Left cardiac atrium (tissue), 4 donors: ENCODE results near the gene GTF3A. TPM values are rescaled to one million over a fixed set of nuclear protein-coding genes. Genes with fewer than 3 reads are reported as not detected.
A peak's percentile ranks its signal among the peaks of the same experiment; 100 is the strongest.
"Not testable (repeated sequence)": the region's sequence is repeated elsewhere in the genome, so short reads cannot be mapped to it uniquely, and the experiment has no call there.

Experiments
- ATAC-seq, 2 donors: fragments of 200-7000 bp; cut with Tn5 transposase; one replicate each; pipeline ENCODE4 v1.9.1; 2020; ENCODE audit warnings: mild to moderate bottlenecking in 2 of 2, moderate library complexity in 2 of 2
- DNase-seq: peaks from one replicate; pipeline ENCODE4 v3.0.0-alpha.2; 2020
- intact Hi-C, 2 donors: fragments of 100-400 bp; cut with DNase I; formaldehyde crosslinking; loops; one replicate each; pipeline versions ENCODE4 v1.14.1 to v1.15.1; 2022 to 2023
- long read RNA-seq: library from polyadenylated mRNA; unstranded; transcript quantifications from one replicate; pipeline ENCODE4 v2.0.0, GENCODE V29; 2021
- total RNA-seq, 2 donors: library from RNA; stranded (reverse); fragmentation: NEBNext Ultra II Directional; extraction: Animal tissue kit (Norgen Biotek cat#: 25700); gene quantifications; one replicate each; pipeline ENCODE4 v1.2.1, GENCODE V29; 2021
- donor health status: DM: no; HTN: yes; CAD: no.
- donor health status: DM: no; HTN: yes; CAD: no; lungs with severe emphysema.
- donor health status: DM: yes; HTN: yes; CAD: no.
- donor health status: Dilated cardiomyopathy.

Gene GTF3A
- 100 to 1,000 TPM; 159 to 172 TPM for total RNA-seq
- long read RNA-seq, transcript GTF3A-202 (8 exons, 1,191 nt), result minor isoform, 6 of 184 reads
- long read RNA-seq, transcript GTF3A-201 (9 exons, 1,383 nt), result major isoform, 153 of 184 reads
- long read RNA-seq, partial matches to known transcripts, result 4 of 184 reads
- long read RNA-seq, other reads (novel, unspliced or antisense), result 21 of 184 reads

DNA sequence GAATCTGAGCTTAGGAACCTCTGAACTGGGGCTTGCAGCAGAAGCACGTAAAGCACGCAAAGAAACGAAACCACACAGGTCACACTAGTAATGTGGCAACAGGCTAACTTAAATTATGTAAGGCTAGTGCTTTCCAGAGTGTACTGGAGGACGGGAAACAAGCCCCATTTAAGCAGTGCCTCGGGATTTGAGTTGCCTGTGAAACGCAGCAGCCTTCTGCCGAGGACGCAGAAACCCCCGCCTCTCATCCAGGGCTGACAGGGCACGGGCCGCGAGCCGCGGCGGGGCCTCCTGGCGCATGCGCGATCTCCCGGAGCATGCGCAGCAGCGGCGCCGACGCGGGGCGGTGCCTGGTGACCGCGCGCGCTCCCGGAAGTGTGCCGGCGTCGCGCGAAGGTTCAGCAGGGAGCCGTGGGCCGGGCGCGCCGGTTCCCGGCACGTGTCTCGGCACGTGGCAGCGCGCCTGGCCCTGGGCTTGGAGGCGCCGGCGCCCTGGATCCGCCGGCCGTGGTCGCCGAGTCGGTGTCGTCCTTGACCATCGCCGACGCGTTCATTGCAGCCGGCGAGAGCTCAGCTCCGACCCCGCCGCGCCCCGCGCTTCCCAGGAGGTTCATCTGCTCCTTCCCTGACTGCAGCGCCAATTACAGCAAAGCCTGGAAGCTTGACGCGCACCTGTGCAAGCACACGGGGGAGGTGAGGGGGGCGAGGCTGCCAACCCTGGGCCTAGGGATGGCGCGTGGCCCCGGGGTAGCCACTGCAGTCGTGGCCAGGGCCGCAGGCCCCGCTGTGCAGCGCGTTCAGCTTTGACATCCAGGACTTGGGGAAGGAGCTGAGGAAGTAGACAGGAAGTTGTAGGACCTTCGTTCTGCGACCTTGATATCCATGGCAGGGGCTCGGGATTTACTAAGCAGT lies at the start of gene GTF3A:
Gene GTF3A, plus strand, starts transcription at position 374 of the 912 bp plus-strand sequence.
- ATAC-seq, result peak; percentile 95 to 96
- intact Hi-C loops, result no loop called here

DNA sequence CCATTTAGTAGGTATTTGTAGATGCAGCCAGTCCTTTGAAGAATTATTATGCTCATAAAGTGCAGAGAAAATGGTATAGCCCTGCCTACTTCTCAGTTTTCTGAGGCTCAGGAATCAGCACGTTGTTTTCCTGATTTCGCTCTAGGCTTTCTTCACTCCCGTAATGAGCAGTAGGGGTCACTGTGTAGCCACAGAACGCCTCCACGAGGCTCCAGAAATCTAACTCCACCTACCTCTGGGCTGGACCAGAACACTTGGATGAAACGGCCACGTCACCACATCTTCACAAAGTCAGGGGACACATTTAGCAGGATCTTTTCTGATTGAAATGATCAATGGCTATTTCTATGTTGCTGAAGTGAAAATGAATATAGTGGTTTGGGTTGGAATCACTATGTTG lies 49.8 kb upstream of the GTF3A start:
- DNase-seq, result peak; percentile 69
- intact Hi-C loops, result loop anchor here (2.0 to 5.0 kb wide), 4 partner anchors 158 to 608 kb away; no protein-coding TSS in a partner anchor
- peak; percentile 96 to 98 for ATAC-seq

More for the DNA sequence above, at the start of gene GTF3A:
- DNase-seq, result peak; percentile 87

DNA sequence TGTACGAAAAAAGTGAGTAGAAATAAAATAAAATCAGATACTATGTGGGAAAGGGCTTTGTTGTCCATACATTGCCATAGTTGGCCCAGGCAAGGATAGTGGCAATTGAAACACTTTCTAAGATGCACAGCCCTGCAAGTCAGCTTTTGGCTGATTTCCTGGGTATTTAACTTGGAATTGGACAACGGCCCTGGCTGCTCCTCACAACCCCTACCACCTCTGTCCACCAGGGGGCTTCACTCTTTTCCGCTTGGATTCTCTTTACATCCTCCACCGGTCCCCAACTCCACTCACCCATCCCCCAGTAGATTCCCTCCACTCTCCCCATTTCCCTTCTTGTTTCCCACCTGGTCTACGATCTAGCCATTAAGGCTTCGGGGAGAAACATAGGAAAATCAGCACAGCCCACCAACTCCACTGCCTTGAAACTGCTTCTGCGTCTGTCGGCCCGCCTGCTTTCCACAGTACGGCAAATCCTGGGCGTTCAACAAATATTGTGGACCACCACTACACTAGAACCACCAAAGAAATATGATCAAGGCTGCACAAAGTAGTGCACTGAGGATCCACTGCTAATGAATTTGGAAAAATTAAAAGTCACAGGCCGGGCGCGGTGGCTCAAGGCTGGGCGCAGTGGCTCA lies 48.6 kb upstream of the GTF3A start:
- DNase-seq (peak; percentile 63), ATAC-seq (peak; percentile 77 to 82)
- intact Hi-C loops, result loop anchor here in 1 of 2 donors (2.0 kb wide), 1 partner anchor 451 kb away; no protein-coding TSS in a partner anchor

DNA sequence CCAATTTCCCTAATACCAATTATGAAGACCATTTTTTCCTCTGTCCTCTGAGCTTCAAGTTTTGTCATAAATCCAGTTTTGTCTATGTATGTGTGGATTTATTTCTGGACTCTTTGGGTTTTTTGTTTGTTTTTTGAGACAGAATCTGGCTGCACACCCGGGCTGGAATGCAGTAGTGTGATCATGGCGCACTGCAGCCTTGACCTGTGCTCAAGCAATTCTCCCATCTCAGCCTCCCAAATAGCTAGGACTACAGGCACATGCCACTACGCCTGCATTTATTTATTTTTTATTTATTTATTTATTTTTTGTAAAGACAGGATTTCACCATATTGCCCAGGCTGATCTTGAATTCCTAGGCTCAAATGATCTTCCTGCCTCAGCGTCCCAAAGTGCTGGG lies 45.3 kb upstream of the GTF3A start:
- DNase-seq (no peak), ATAC-seq (no peak)
- intact Hi-C loops, result no loop called here

DNA sequence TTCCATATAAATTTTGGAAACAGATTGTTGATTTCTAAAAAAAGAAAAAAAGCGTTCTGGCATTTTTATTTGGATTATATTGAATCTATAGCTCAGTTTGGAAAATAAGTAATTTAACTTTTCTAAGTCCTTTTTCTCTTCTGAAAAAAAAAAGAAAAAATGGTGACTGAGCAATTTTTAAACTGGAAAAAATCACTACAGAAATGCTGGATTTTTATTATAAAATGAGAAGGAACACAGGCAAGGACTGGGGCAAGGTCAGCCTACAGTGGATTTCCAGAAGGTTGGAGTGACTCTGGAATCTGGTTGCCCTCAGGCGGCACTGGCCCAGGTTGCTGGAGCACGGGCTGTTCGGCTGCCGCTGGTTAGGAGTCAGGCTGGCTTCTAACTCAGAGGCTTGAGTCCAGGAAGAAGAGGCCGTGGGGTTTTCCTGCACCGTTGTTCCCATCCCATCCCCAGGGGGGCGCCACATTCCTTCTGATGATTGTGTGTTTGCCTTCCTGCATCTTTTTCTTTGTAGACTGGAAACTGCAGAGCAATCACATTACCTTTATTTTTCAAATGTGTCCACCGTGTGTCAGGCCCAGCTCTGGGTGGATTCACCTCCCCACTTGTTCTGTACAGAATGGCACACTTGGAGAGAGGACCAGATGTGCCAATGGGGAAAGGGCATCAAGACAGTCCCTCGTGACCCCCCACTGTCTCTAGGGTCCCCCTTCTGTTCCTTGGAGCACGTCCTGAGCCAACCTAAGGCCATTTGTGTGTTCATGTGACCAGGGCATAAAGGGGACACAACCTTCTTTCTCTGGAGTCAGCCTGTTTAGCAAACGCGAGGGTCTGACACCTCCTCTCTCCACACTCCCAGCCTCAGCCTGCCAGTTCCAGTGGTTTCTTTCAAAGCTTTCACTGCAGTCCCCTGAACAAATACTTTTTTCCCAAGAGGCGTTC lies 44.5 kb upstream of the GTF3A start:
- intact Hi-C loops, result loop anchor here in 1 of 2 donors (10.0 kb wide), 1 partner anchor 345 kb away; no protein-coding TSS in a partner anchor

DNA sequence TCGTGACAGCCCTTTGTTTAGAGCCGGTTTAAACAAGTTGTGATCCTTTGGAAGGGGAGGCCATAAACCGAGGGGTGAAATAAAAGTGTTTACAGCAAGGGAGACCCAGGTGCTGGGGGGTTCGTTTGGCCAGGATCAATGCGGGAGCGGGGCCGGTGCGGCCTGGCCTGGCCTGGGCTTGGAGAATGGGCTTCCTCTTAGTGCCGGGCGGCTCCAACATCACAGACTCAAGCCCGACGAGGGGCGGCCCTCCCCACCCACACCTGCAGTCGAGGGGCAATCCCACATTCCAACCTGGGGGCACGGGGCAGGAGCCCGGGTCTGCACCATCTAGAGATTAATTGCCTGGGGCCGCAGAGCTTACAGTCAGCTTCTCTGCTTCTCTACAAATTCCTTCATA lies 42.8 kb upstream of the GTF3A start:
- DNase-seq (no peak), ATAC-seq (no peak)
- intact Hi-C loops, result loop anchor here in 1 of 2 donors (10.0 kb wide), 1 partner anchor 343 kb away; no protein-coding TSS in a partner anchor

More for the DNA sequence above, 44.5 kb upstream of the GTF3A start:
- ATAC-seq, result no peak
- DNase-seq, result peak; percentile 38

DNA sequence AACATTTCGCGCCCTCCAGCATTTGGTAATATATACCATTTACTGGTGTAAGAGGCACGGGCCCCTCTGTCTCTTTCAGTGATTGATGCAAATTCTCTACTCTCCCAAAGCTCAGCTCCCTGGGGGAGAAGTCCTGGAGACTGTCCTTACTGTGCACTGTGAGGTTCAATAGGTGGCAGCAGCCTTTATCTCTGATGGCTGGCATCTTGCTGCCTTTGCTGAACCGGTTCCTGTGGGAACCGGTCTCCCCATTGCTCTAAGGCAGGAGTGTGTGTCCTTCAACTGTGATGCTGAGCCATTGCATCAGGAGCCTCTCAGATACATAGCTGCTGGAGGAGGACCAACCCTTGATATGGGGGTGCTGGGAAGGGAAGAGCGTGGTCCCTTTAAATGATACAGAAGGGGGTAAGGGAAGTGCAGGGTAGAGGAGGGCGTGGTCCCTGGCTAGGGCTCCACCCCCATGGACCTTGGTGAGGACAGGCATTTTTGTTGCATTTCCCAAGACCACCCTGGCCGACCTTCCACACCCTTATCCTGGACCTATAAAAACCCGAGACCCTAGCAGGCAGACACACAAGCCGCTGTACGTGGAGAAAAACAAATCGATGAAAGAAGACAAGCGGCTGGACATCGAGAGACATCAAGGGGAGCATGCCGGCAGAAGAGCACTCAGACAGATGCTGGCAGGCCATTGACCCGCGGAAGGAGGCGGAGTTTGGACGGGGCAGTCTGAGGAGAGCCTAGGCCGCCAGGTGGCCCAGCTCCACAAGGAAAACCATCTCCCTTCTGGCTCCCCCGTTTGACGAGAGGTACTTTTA lies 41.1 kb upstream of the GTF3A start:
- intact Hi-C loops, result loop anchor here in 1 of 2 donors (10.0 kb wide), 1 partner anchor 341 kb away; no protein-coding TSS in a partner anchor
- DNase-seq (no peak), ATAC-seq (no peak)

DNA sequence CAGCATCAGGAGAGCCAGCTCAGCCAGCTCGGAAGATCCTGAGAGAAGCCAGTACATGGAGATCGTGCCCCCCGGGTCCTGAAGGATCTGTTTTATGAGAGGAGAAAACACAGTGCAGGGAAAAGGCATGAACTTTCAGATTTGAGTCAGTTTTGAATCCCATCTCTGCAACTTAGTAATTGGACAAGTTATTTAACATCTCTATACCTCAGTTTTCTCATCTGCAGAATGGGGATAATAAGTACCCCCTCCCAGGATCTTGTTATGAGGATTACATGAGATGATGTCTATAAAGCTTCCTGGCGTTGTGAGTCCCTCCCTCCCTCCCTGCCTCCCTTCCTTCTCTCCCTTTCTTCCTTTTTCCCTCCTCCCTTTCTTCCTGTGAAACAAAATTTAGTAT lies 40.1 kb upstream of the GTF3A start:
- ATAC-seq (no peak), DNase-seq (no peak)
- intact Hi-C loops, result loop anchor here in 1 of 2 donors (10.0 kb wide), 1 partner anchor 341 kb away; no protein-coding TSS in a partner anchor

DNA sequence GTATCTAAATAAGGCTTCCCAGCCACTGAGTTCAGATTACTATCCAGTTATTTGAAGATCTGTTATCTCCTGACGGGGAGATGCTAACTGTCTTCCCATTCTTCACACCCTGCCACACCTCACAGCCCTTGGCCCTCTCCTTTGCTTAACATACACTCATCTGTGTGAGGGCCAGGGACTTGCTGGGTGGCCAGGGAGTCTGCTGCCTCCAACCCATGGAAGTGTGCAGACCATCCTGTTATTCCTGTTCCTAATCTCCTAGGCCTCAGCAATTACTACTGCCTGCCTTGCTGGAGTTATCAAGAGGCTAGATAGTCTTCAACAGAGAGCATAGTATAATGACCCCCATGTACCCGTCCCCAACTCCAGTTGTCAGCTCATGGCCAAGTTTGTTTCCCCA lies 36.2 kb upstream of the GTF3A start:
- ATAC-seq, result no peak
- intact Hi-C loops, result loop anchor here in 1 of 2 donors (10.0 kb wide), 1 partner anchor 337 kb away; no protein-coding TSS in a partner anchor
- no peak for DNase-seq

DNA sequence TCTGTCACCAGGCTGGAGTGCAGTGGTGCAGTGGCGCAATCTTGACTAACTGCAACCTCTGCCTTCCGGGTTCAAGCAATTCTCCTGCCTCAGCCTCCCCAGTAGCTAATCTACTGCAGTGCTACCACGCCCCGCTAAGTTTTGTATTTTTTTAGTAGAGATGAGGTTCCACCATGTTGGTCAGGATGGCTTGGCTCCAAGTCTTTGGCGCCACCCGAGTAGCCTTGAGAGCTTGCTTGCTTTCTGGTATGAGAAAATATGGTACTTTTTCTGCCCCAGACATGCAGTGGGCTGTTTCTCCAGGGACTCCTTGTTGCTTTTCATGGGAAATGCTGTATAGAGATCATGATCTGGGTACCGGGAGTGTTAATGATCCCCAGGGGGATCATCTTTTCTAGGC lies 34.5 kb upstream of the GTF3A start:
- intact Hi-C loops, result loop anchor here in 1 of 2 donors (10.0 kb wide), 1 partner anchor 335 kb away; no protein-coding TSS in a partner anchor
- ATAC-seq (no peak), DNase-seq (no peak)

DNA sequence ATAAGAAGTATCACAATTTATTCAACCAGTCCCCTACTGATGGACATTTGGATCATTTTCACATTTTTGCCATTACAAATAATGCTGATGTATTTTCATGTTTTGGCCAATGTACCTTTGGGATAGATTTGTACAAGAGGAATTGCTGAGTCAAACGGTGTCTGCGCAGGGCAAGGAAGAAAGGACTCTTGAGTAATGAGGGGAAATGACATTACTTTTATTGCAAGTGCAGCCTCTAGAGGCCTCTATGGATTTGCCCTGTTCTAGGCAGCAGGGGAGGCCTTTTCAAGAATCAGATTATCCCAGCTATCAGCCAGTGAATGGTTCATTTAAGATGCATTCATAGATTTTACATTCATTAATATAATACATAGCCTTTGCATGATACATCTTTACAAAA lies 32.9 kb upstream of the GTF3A start:
- no peak for ATAC-seq
- no peak for DNase-seq
- intact Hi-C loops, result no loop called here

DNA sequence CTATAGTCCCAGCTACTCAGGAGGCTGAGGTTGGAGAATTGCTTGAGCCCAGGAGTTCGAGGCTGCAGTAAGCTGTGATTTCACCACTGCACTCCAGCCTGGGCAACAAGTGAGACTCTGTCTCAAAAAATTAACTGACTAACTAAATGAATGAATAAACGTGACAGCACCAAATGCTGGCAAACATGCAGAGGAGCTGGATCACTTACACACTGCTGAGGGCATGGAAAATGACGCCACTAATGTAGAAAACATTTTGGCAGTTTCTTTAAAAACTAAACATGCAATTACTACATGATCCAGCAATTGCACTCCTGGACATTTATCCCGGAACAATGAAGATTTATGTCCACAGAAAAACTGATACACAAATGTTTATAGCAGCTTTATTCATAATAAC lies 31.3 kb upstream of the GTF3A start:
- ATAC-seq (no peak), DNase-seq (no peak)
- intact Hi-C loops, result no loop called here

DNA sequence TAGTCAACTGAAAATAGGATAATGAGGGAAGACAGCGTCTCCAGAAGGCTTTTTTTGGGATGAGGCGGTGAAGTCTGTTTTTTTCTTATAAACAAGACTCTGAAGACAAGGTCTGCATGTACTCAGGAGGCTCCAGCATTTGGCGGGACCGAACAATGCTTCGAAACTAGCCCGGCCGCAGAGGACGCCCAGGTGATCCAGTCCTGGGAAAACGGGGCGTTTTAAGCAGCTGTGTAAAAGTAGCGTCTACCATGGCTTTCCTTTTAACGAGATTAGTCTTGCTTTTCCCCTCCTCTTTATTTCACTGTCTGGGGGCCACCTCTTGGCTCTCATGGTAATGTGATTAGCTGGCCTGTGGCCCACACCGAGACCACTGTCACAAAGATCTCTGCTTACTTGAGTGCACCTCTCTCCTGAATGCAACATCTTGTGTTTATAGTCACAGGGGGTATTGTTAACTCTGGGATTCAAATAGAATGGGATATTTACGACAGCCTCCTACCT lies 29.4 kb upstream of the GTF3A start:
- no peak for ATAC-seq
- intact Hi-C loops, result no loop called here

DNA sequence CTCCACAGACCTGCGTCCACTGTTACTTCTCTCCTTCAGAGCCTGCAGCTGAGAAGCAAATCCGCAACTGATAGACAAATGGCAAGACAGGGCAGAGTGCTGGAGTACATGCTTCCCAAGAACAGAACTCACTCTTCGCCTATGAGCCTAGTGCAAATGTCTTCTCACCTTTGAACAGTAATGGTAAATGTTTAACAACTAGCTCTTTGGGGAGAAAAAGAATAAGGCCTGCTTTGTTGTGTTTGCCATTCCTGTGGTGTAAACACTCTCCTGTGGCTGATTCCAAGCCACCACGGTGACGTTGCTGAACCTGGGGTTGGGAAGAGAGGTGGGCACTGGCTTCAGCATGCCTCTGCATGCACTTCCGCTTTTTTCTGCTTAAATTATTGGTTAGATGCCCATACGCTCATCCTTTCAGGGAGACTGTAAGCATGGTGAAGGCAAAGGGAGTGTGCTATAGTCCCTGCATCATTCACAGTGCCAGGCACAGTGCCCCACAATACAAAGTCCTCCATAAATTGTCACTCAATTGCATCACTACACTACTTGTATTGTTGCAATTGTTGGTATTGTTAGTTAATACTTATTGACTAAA lies 28.1 kb upstream of the GTF3A start:
- DNase-seq (no peak), ATAC-seq (no peak)
- intact Hi-C loops, result no loop called here

More for the DNA sequence above, 29.4 kb upstream of the GTF3A start:
- DNase-seq, result no peak

DNA sequence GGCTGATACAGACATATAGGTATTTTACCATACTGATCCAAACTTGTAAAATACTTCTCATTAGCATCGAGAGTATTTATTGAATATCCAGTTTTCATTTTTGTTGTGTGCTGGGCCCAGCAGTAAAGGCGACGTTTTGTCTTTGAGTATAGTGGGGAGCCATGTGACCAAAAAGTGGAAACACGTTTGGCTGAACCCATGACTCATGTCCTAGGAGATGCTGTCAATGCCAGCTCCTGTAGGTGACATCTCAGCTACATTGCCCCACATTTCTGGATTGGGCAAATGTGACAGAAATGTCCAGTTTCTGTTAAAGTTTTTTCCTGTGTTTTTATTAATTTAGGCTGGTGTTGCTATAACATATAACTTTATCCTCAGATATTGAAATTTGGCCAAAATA lies 26.1 kb upstream of the GTF3A start:
- DNase-seq (no peak), ATAC-seq (no peak)
- intact Hi-C loops, result no loop called here

DNA sequence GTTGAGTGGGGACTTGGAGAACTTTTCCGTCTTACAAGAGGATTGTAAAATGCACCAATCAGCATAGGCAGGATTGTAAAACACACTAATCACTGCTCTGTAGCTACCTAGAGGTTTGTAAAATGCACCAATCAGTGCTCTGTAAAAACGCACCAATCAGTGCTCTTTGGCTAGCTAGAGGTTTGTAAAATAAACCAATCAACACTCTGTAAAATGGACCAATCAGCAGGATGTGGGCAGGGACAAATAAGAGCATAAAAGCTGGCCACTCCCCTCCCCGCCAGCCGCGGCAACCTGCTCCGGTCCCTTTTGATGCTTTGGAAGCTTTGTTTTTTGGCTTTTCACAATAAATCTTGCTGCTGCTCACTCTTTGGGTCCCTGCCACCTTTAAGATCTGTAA lies 24.0 kb upstream of the GTF3A start:
- ATAC-seq, intact Hi-C loops: not testable (repeated sequence)

DNA sequence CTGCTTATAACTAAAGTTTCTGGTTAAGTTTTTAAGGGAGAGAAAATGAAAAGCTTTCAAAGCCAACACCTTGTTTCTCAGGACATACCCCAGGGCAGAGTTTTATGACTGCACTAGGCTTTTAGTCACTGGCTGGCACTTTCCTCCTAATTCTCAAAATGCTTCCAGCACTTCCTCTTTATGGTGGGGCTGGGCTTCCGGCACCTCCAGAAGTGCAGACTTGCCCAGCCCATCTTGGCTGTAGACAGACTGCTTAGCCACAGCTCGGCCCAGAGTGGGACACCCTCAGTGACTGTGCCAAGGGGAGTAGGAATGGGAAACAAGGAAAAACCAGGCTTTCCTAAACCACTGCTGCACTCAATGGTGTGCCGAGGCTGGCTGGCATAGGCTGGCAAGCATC lies 23.2 kb upstream of the GTF3A start:
- intact Hi-C loops, result no loop called here
- peak; percentile 40 for DNase-seq
- peak; percentile 25 to 65 for ATAC-seq

More for the DNA sequence above, 24.0 kb upstream of the GTF3A start:
- DNase-seq, result not testable (repeated sequence)
